GM12892 (cell line): ENCODE results near the gene FECH.

Experiments
- POLR2A ChIP-seq: IDR thresholded peaks from 2 replicates; pipeline ENCODE4 v1.6.1; 2011; ENCODE audit warnings: low read depth, low read length, control low read depth
- POLR2AphosphoS5 ChIP-seq: IDR thresholded peaks from 2 replicates; pipeline ENCODE4 v1.6.1; 2011; ENCODE audit warnings: low read depth, low read length, control low read depth
- TAF1 ChIP-seq: IDR thresholded peaks from 2 replicates; pipeline ENCODE4 v1.6.1; 2011; ENCODE audit warnings: low read depth, mild to moderate bottlenecking, control low read depth, low read length, borderline replicate concordance

DNA sequence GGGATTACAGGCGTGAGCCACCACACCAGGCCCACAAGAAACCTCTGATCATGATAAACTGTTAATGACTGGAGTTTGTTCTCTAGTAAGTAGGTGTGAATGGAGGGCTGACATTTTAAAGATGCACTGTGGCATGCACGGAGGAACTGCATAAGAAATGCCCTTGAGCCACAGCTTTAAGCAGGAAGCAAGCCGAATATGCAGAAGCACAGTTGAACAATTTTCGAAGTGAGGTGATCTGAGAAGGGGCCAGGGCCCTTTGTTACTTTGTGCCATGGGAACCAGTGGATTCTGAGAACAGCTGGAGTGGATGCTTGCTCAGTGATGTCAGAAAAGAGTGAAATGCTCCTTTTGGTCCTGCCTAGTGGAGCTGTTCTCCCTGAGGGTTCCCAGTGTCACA, 16.3 kb downstream of the FECH start:
- TF ChIP-seq POLR2AphosphoS5: no peak
- TF ChIP-seq POLR2A: no peak
- TF ChIP-seq TAF1: no peak
